IMR-90 (cell line): ENCODE data around the gene RBKS.

ENCODE experiments used
- CTCF ChIP-seq: conservative IDR thresholded peaks from 2 replicates; pipeline ENCODE4 v1.5.1; 2012; ENCODE audit warnings: mild to moderate bottlenecking, low read depth, low read length, improper control_type of control experiment
- ELK1 ChIP-seq: fragments of 150-350 bp; IDR thresholded peaks from 2 replicates; pipeline ENCODE4 v1.6.1; 2016; ENCODE audit warnings: low read depth, mild to moderate bottlenecking, low read length, moderate library complexity, borderline replicate concordance

- TF ChIP-seq ELK1 (no peak), CTCF (no peak)
Measured at GRCh38 chr2:27808418-27808817, 81.8 kb downstream of the RBKS start.
